ENCODE results near the gene NIPA2.

DNA sequence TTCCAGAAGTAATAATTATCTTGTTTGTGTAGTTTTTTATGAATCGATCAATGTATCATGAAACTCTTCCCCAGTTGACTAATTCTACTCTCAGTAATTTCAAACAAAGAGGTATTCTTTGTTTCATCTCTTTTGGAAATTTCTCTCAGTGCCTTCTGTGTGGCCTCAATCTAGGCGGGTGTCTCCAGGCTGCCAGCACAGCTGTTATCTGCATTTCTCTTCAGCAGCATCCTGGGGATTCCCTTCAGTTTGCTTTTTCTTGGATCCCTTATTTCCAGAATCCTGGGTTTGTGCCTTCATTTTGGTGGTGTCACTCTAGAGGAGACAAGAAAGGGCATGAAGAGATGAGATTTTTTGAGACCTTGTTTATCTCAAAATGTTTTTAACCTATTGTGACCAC lies 22.7 kb downstream of the NIPA2 start:
- TF ChIP-seq, protein P1, sequence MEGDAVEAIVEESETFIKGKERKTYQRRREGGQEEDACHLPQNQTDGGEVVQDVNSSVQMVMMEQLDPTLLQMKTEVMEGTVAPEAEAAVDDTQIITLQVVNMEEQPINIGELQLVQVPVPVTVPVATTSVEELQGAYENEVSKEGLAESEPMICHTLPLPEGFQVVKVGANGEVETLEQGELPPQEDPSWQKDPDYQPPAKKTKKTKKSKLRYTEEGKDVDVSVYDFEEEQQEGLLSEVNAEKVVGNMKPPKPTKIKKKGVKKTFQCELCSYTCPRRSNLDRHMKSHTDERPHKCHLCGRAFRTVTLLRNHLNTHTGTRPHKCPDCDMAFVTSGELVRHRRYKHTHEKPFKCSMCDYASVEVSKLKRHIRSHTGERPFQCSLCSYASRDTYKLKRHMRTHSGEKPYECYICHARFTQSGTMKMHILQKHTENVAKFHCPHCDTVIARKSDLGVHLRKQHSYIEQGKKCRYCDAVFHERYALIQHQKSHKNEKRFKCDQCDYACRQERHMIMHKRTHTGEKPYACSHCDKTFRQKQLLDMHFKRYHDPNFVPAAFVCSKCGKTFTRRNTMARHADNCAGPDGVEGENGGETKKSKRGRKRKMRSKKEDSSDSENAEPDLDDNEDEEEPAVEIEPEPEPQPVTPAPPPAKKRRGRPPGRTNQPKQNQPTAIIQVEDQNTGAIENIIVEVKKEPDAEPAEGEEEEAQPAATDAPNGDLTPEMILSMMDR (IDR thresholded peaks at IDR 0.05) = no peak
- TF ChIP-seq POLR2A (IDR thresholded peaks at IDR 0.05) = no peak

All from thyroid gland (tissue), 4 donors.